ENCODE data around the gene DIDO1.

GRCh38 chr20:62918831-62919230, 7.5 kb downstream of the DIDO1 start:
- TF ChIP-seq CTCF (IDR thresholded peaks at IDR 0.05) (no peak), POLR2A (IDR thresholded peaks at IDR 0.05) (no peak)
